Tibial nerve (tissue), 4 donors: ENCODE data around the gene DBH. TPM values are rescaled to one million over a fixed set of nuclear protein-coding genes. Genes with fewer than 3 reads are reported as not detected.

Experiments used
- DNase-seq, 2 donors: peaks; one replicate each; pipeline ENCODE4 v3.0.0-alpha.2; 2019; ENCODE audit warnings: low spot score in 2 of 2
- H3K27ac ChIP-seq, 4 donors: fragments of 200-600 bp; sonication (generic) in 3 of 4; one replicate each; pipeline ENCODE4 v1.5.1; 2017 to 2019; ENCODE audit warnings: mild to moderate bottlenecking in 1 of 4
- H3K27me3 ChIP-seq, 2 donors: fragments of 200-600 bp; sonication (generic) in 1 of 2; one replicate each; pipeline versions ENCODE4 v1.5.1 to v1.6.0; 2017 to 2019
- H3K36me3 ChIP-seq, 3 donors: fragments of 200-600 bp; sonication (generic); one replicate each; pipeline ENCODE4 v1.5.1; 2018 to 2019
- H3K4me1 ChIP-seq, 4 donors: fragments of 200-600 bp; sonication (generic) in 3 of 4; one replicate each; pipeline ENCODE4 v1.5.1; 2017 to 2019
- H3K4me3 ChIP-seq, 4 donors: fragments of 200-600 bp; sonication (generic) in 3 of 4; one replicate each; pipeline ENCODE4 v1.5.1; 2017 to 2019; ENCODE audit warnings: mild to moderate bottlenecking in 1 of 4, moderate library complexity in 1 of 4
- H3K9me3 ChIP-seq, 4 donors: fragments of 200-600 bp; sonication (generic) in 3 of 4; one replicate each; pipeline ENCODE4 v1.5.1; 2017 to 2019
- EP300 ChIP-seq, 2 donors: sonication (generic); formaldehyde crosslinking; IDR thresholded peaks; one replicate each; pipeline ENCODE4 v1.6.1; 2017; ENCODE audit warnings: antibody characterized with exemption in 2 of 2, mild to moderate bottlenecking in 1 of 2
- POLR2A ChIP-seq, 2 donors: fragments of 450-650 bp; IDR thresholded peaks; one replicate each; pipeline ENCODE4 v1.6.1; 2017; ENCODE audit warnings: antibody characterized with exemption in 2 of 2, mild to moderate bottlenecking in 2 of 2, moderate library complexity in 2 of 2
- WGBS, 2 donors: methylation state at CpG; one replicate each; pipeline ENCODE4 v1.1.5; 2018; 5-methylcytosine and 5-hydroxymethylcytosine counted together
- total RNA-seq, 4 donors: library from RNA; depleted of rRNA; stranded (reverse); fragments of >200 nt; gene quantifications; one replicate each; pipeline ENCODE4 v1.1.0, GENCODE V29; 2016
- TF ChIP-seq, protein P1 (sequence below), 5 experiments: fragments of 200-600 bp in 3 of 5; fragments of 450-650 bp in 2 of 5; sonication (generic) in 3 of 5; IDR thresholded peaks; one replicate each; pipeline ENCODE4 v1.5.1; 2016 to 2019; ENCODE audit warnings: antibody characterized with exemption in 5 of 5, mild to moderate bottlenecking in 3 of 5, moderate library complexity in 2 of 5

DBH gene
- total RNA-seq, 4 donors from 2014 or later: under 0.01 to 1.2 (median 0.22) TPM; not detected in 1

DNA sequence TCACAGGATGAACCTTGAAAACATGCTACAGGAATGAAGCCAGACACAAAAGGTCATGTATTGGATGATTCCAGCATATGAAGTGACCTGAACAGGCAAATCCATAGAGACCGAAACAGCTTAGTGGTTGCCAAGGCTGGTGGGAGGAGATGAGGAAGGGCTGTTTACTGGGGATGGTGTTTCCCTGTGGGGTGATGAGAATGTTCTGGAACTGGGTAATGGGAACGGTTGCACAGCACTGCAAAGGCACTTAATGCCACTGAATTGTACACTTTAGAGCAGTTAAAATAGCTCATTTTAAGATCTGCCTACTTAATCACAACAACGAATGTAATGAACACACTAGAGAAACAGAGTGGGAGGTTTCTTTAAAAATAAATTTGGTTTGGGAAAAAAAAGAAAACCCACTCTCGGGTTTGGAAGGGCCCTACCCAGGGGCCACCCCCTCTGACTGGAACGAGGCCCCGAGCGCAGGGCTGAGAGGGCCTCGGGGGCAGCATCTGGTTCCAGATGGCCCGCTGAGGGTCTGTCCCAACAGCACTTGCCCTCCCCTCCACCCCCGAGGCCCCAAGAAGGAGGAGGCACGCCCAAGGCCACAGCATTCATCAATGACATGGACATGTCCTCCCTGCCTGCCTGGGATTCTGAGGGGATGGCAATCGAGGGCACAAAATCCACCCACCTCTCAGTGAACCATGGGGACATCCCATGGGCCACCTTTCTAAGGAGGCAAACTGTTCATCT lies 70.3 kb downstream of the DBH start:
- DNase-seq: no peak
- Histone ChIP-seq H3K27me3 (peaks cover 0 to 12% of the 10 kb centered on the region in 2 donors), H3K4me1 (peaks cover 0 to 40% (median 14%) of the 10 kb centered on the region in 4 donors), H3K9me3 (no peaks in the 10 kb centered on the region), H3K4me3 (no peak overlapping the region), H3K27ac (peak overlapping the region in 3 of 4 donors; percentile 40 to 78 (median 74)), H3K36me3 (peaks cover 0 to 3% (median 0%) of the 10 kb centered on the region in 3 donors)
- TF ChIP-seq EP300 (IDR thresholded peaks at IDR 0.05) (no peak), POLR2A (IDR thresholded peaks at IDR 0.05) (no peak)
- TF ChIP-seq, protein P1, sequence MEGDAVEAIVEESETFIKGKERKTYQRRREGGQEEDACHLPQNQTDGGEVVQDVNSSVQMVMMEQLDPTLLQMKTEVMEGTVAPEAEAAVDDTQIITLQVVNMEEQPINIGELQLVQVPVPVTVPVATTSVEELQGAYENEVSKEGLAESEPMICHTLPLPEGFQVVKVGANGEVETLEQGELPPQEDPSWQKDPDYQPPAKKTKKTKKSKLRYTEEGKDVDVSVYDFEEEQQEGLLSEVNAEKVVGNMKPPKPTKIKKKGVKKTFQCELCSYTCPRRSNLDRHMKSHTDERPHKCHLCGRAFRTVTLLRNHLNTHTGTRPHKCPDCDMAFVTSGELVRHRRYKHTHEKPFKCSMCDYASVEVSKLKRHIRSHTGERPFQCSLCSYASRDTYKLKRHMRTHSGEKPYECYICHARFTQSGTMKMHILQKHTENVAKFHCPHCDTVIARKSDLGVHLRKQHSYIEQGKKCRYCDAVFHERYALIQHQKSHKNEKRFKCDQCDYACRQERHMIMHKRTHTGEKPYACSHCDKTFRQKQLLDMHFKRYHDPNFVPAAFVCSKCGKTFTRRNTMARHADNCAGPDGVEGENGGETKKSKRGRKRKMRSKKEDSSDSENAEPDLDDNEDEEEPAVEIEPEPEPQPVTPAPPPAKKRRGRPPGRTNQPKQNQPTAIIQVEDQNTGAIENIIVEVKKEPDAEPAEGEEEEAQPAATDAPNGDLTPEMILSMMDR (IDR thresholded peaks at IDR 0.05): no peak
- WGBS, 2 donors: 47 to 48% methylated on average over 12 of the region's 12 CpGs

DNA sequence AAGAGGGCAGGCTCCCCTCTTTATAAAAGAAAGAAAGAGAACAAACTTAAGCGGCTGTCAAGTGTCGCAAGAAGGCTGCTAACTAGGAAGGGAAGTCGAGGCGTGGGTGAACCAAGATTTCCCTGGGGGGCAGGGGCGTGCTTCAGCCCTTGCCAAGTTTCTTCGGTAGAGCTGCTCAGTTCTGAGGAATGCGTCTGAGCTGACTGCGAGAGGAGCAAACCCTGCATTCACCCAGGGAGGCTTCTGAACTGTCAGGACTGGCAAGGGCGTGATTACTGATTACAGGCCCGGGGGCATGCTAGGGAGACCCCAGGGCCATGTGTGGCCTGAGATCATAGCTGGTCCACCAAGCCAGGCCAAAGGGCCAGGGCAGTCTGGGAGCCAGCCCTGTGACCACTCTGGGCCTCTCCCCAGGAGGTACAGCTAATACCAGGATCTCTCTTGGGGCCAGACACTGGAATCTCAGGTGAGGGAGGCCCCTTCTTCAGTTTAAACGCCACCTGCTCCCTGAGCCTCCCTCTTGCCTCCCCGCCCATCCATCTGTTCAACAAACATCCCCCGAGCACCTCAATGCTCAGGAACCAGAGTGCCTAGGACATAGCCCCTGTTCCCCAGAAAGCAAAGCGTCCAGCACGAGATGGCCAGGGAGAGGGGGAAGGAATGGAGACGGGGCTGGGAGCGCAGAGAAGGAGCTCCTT lies 71.1 kb downstream of the DBH start:
- Histone ChIP-seq H3K27me3 (peaks cover 0 to 5% of the 10 kb centered on the region in 2 donors), H3K4me3 (no peak overlapping the region), H3K4me1 (peaks cover 0 to 38% (median 10%) of the 10 kb centered on the region in 4 donors), H3K9me3 (no peaks in the 10 kb centered on the region), H3K36me3 (peaks cover 0 to 7% (median 0%) of the 10 kb centered on the region in 3 donors), H3K27ac (peak overlapping the region; percentile 42 to 78 (median 64))
- peak in 1 of 2 donors; percentile 40 for DNase-seq
- TF ChIP-seq EP300 (IDR thresholded peaks at IDR 0.05): peak in 1 of 2 donors; percentile 36
- no peak for TF ChIP-seq POLR2A (IDR thresholded peaks at IDR 0.05)
- WGBS, 2 donors: 58 to 62% methylated on average over 17 of the region's 17 CpGs

DNA sequence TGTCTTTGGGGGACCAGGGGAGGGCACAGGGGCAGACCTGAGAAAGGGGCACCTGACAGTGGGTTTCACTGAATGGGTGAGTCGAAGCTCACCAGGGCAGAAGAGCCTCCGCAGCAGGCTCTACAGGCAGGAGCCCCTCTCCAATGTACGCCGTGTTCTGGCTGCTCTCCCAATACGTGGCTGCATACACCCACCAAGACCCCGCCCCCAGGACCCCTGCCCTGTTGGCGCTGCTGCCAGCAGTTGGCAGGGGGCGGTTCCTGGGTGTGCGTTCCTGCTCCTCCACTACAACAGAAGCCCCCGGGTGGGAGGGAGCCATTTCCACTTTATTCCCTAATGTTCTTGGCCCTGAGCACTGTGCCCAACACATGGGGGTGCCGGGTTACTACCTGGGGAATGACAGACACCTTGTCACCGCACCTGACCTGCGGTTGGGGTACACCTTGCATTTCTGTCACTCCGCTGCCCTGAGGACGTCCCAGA lies 71.6 kb downstream of the DBH start:
- WGBS, 2 donors: 75 to 80% methylated on average over 15 of the region's 15 CpGs
- no peak for TF ChIP-seq POLR2A (IDR thresholded peaks at IDR 0.05)
- H3K27ac ChIP-seq: peak overlapping the region in 3 of 4 donors; percentile 53 to 74 (median 71)
- DNase-seq: no peak
- H3K4me3 ChIP-seq: no peak overlapping the region
- peaks cover 0 to 32% (median 5%) of the 10 kb centered on the region in 4 donors for H3K4me1 ChIP-seq
- peaks cover 0 to 12% (median 0%) of the 10 kb centered on the region in 3 donors for H3K36me3 ChIP-seq
- no peaks in the 10 kb centered on the region for H3K27me3 ChIP-seq
- no peaks in the 10 kb centered on the region for H3K9me3 ChIP-seq

DNA sequence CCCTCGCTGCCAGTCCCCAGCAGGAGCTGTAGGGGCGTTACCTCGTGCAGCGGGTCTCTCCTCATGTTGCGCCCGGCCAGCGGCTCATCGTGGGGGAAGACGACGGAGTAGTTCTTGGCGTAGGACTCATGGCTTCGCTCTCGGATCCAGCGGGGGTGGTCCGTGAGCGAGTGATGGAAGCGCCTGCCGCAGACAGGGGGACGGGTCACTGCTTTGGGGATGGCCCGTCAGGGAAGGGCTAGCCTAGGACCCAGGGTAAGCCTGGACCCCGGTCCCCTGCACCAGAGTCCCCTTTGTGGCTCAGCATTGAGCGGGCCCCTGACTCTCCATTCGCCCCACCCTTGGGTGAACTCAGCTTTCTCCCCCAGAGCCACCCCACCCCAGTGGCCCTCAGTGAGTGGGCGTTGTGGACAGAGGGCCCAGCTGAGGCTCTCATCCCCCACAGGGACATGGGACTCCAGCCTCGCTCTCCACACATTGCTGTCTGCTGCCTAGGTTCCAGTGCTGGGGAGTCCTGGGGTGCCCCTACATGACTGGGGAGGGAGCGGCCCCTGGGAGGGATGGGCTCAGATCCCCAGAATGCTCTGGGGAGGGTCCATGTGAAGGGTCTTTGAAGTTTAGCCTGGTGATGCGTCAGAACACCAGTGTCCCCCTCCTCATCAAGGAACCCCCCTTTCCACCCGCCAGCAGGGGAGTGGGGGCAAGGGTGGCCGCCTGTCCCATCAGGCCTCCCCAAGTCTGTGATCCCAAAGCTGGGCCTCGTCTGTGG lies 72.3 kb downstream of the DBH start:
- TF ChIP-seq, protein P1 (IDR thresholded peaks at IDR 0.05): no peak
- Histone ChIP-seq H3K27me3 (no peaks in the 10 kb centered on the region), H3K4me3 (no peak overlapping the region), H3K27ac (peak overlapping the region in 2 of 4 donors; percentile 71 to 74), H3K9me3 (no peaks in the 10 kb centered on the region), H3K4me1 (peaks cover 0 to 28% (median 4%) of the 10 kb centered on the region in 4 donors), H3K36me3 (peaks cover 0 to 13% (median 0%) of the 10 kb centered on the region in 3 donors)
- no peak for DNase-seq
- 91% methylated on average over 27 to 30 of the region's 30 CpGs for WGBS, 2 donors

Other genes starting within 250 kb of the DBH start
- 10 to 100 TPM; 17.9 to 27.0 (median 22.7) TPM for gene REXO4, start 218.4 kb upstream of the DBH start, total RNA-seq
- gene ADAMTS13, start 214.0 kb upstream of the DBH start, total RNA-seq: 1 to 10 TPM; 1.7 to 4.3 (median 3.2) TPM
- gene CACFD1, start 176.4 kb upstream of the DBH start, total RNA-seq: 10 to 100 TPM in 2 of 4 donors, 1 to 10 TPM in 2; 8.6 to 16.3 (median 10.3) TPM
- gene SLC2A6, start 157.3 kb upstream of the DBH start, total RNA-seq: 1 to 10 TPM; 2.1 to 6.3 (median 3.0) TPM
- 1 to 10 TPM in 2 of 4 donors, not detected in 2; 1.4 to 8.3 TPM for gene MYMK, start 111.4 kb upstream of the DBH start, total RNA-seq
- gene ADAMTSL2, start 101.7 kb upstream of the DBH start, total RNA-seq: 10 to 100 TPM; 11.1 to 38.9 (median 26.9) TPM
- 1 to 10 TPM in 2 of 4 donors, under 1 TPM in 1, not detected in 1; 0.90 to 2.2 (median 1.0) TPM for gene FAM163B, start 27.0 kb upstream of the DBH start, total RNA-seq
- gene SARDH, start 102.0 kb downstream of the DBH start, total RNA-seq: 10 to 100 TPM in 1 of 4 donors, 1 to 10 TPM in 3; 2.9 to 16.4 (median 5.9) TPM